Left colon (tissue), 2 donors: Measurements from ENCODE around the gene BTBD7. TPM values are rescaled to one million over a fixed set of nuclear protein-coding genes. Genes with fewer than 3 reads are reported as not detected.

Source experiments
- ATAC-seq: fragments of 200-7000 bp; cut with Tn5 transposase; one replicate; pipeline ENCODE4 v1.9.1; 2020; ENCODE audit warnings: mild to moderate bottlenecking, moderate library complexity
- DNase-seq, 2 donors: peaks; one replicate each; pipeline ENCODE4 v3.0.0-alpha.2; 2020
- intact Hi-C, 2 donors: fragments of 100-400 bp; cut with DNase I in 1 of 2; cut with micrococcal nuclease in 1 of 2; formaldehyde crosslinking; loops; one replicate each; pipeline versions ENCODE4 v1.11.2 to v1.14.0; 2022; cut with DNase I, micrococcal nuclease
- total RNA-seq, 2 donors: library from RNA; stranded (reverse); fragmentation: NEBNext Ultra II Directional; extraction: Animal tissue kit (Norgen Biotek cat#: 25700); gene quantifications; one replicate each; pipeline ENCODE4 v1.2.1, GENCODE V29; 2021
- donor health status: DM: no; HTN: no; CAD: no.
- donor health status: DM: yes; HTN: yes; CAD: no.

BTBD7 gene
- total RNA-seq, 2 donors from 2014 or later = 37.1 to 41.5 TPM

- intact Hi-C loops = no loop called here
- DNase-seq = no peak
Measured at GRCh38 chr14:93331728-93332396, 974 bp downstream of the BTBD7 start.

DNA sequence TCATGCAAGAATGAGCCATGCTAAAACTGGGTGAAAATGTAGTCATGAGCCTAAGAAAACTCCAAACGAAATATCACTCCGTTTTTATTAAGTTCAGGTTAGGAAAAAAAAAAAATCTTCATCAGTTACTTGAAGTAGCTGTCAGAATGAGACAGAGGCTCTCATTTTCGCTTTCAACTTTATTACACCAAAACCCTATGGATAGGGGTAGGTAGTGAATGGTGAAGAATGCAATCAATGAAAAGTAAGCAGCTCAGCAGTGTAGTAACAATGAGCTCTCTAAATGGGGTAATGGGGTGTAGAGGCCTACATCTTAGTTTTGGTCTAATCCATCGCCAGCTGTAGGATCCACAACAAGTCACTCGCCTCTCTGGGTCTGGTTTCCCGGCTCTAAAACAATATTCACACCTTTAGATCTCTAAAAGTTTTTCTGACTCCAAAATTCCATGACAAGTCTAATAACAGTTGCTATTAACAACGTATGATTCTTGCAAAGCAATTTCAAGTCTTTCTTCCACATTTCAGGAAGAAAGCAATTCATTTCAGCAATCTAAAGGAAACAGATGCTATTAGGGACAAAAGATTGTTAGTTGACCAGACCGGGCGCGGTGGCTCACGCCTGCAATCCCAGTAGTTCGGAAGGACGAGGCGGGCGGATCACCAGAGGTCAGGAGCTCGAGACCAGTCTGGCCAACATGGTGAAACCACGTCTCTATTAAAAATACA lies 1.7 kb downstream of the BTBD7 start:
- no peak for ATAC-seq
- DNase-seq = peak; percentile 37 to 50
- intact Hi-C loops = no loop called here

More at GRCh38 chr14:93331728-93332396, 974 bp downstream of the BTBD7 start:
- no peak for ATAC-seq

- no peak for DNase-seq
- no peak for ATAC-seq
- intact Hi-C loops = no loop called here
Measured at GRCh38 chr14:93330609-93331000, 2.2 kb downstream of the BTBD7 start.

- peak; percentile 48 for ATAC-seq
- DNase-seq = no peak
Measured at GRCh38 chr14:93329965-93330608, 2.7 kb downstream of the BTBD7 start.

GRCh38 chr14:93328546-93328945 lies 4.3 kb downstream of the BTBD7 start:
- ATAC-seq = no peak
- DNase-seq = no peak
- intact Hi-C loops = no loop called here

More at GRCh38 chr14:93329965-93330608, 2.7 kb downstream of the BTBD7 start:
- intact Hi-C loops = no loop called here

DNA sequence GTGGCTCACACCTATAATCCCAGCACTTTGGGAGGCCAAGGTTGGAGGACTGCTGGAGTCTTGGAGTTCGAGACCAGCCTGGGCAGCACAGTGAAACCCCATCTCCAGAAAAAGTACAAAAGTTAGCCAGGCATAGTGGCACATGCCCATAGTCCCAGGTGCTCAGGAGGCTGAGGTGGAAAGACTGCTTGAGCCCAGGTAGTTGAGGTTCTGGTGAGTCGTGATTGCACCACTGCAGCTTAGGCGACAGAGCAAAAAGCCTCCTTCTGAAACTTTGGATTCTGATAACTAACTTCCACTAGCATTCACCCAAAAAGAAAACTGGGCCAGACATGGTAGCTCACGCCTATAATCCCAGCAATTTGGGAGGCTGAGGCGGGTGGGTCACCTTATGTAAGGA lies 6.6 kb downstream of the BTBD7 start:
- no peak for DNase-seq
- ATAC-seq = no peak
- intact Hi-C loops = no loop called here

GRCh38 chr14:93323600-93324174 lies 9.1 kb downstream of the BTBD7 start:
- intact Hi-C loops = no loop called here
- DNase-seq = no peak
- peak; percentile 45 for ATAC-seq

GRCh38 chr14:93322929-93323599 lies 9.8 kb downstream of the BTBD7 start:
- DNase-seq (no peak), ATAC-seq (peak; percentile 53)
- intact Hi-C loops = no loop called here

DNA sequence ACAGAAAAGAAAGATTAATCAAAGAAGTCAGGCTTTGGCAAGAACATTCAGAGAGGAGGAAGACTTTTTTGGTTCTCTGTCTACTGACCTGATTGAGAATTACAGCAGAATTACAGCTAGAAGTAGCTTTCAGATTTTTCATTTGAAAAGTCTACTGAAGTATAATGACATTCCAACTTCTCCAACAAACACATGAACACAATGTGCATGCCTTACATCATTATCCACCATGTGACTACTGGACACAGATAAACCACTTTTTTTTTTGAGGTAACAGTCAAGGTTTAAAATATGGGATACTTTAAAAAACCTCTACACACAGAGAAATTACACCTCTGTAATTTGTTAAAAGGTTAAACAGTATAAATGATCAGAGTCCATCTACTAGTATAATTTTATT lies 12.3 kb downstream of the BTBD7 start:
- ATAC-seq (no peak), DNase-seq (no peak)
- intact Hi-C loops = no loop called here

GRCh38 chr14:93319958-93320357 lies 12.9 kb downstream of the BTBD7 start:
- no peak for DNase-seq
- ATAC-seq = no peak
- intact Hi-C loops = no loop called here

DNA sequence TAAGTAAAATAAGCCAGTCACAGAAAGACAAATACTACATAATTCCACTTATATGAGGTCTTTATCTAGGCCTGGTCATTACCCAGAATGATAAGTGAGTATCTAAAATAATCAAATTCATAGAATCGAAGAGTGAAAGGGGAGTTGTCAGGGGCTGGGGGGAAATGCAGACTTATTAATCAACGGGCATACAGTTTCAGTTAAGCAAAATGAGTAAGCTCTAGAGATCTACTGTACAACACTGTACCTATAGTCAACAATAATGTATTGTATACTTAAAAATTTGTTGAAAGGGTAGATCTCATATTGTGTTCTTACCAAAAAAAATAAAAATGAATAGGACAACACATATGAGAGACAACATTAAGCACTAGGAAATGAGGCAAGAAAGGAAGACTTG lies 13.3 kb downstream of the BTBD7 start:
- DNase-seq (no peak), ATAC-seq (no peak)
- intact Hi-C loops = no loop called here

GRCh38 chr14:93318927-93319326 lies 13.9 kb downstream of the BTBD7 start:
- DNase-seq (no peak), ATAC-seq (no peak)
- intact Hi-C loops = no loop called here

GRCh38 chr14:93317875-93318807 lies 14.7 kb downstream of the BTBD7 start:
- intact Hi-C loops = no loop called here
- peak; percentile 73 for ATAC-seq
- DNase-seq = no peak

DNA sequence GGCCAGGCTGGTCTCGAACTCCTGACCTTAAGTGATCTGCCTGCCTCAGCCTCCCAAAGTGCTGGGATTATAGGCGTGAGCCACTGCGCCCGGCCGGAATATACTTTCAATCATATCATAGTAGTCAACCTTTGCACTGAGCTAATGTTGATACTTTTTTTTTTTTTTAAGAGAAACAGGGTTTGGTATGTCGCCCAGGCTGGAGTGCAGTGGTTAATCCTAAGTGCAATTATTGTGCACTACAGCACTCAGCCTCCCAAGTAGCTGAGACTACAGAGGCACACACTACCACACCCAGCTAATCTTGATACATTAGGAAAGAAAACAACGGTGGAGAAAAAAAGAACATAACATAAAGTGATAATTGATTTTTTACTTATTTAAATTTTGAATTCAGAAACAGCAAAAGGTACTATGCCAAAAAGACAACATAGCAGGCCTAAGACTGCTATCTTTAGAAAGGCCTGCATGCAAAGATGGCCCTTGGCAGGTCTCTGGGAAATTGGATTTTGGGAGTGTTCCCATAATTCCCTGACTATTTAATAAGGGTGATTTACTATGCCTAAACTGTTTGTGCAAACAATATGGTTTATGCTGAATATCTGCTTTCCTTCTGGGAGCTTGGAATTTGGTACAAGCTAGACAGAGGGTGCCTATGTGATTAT lies 15.5 kb downstream of the BTBD7 start:
- intact Hi-C loops = no loop called here
- DNase-seq (peak in 1 of 2 donors; percentile 34), ATAC-seq (peak; percentile 93)

DNA sequence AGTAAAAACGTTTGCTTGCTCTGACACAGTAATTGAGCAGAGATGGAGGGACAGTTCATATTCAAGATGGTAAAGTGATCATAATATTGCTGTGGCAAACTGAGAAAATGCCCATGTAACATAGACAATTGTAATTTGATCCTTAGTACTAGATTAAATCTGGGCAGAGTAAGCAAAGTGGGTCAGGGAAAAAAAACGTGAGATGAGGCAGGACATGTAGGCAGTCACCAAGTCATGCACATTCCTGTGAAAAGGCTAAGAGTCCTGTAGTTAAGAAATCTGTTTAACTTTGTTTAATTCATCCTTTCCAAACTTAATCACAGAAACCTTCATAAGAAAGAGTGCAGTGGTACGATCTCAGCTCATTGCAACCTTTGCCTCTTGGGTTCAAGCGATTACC lies 16.1 kb downstream of the BTBD7 start:
- DNase-seq (no peak), ATAC-seq (no peak)
- intact Hi-C loops = no loop called here

GRCh38 chr14:93315575-93315974 lies 17.3 kb downstream of the BTBD7 start:
- intact Hi-C loops = no loop called here
- no peak for DNase-seq
- ATAC-seq = no peak

- DNase-seq (no peak), ATAC-seq (no peak)
- intact Hi-C loops = no loop called here
Measured at GRCh38 chr14:93311082-93311481, 21.8 kb downstream of the BTBD7 start.
